GM23338 (cell line): ENCODE results near the gene ZNF226. TPM values are rescaled to one million over a fixed set of nuclear protein-coding genes. Genes with fewer than 3 reads are reported as not detected.

Experiments
- ATAC-seq: fragments of 200-7000 bp; cut with Tn5 transposase; 3 replicates; pipeline ENCODE4 v1.9.1; 2020
- DNase-seq: peaks from one replicate; pipeline ENCODE4 v3.0.0-alpha.2; 2015; ENCODE audit warnings: low spot score
- H2AFZ ChIP-seq: fragments of 200-600 bp; sonication (generic); 2 replicates; pipeline ENCODE4 v1.8.0; 2016; ENCODE audit warnings: antibody characterized with exemption, mild to moderate bottlenecking, moderate library complexity
- H3F3A ChIP-seq: fragments of 200-600 bp; sonication (generic); replicated peaks from 2 replicates; pipeline ENCODE4 v1.8.0; 2017; ENCODE audit warnings: antibody characterized with exemption, mixed run types, low read depth
- H3K27ac ChIP-seq: fragments of 200-600 bp; sonication (generic); 2 replicates; pipeline ENCODE4 v1.6.1; 2016; ENCODE audit warnings: low read depth
- H3K27me3 ChIP-seq: fragments of 200-600 bp; sonication (generic); 2 replicates; pipeline ENCODE4 v1.8.0; 2016; ENCODE audit warnings: mild to moderate bottlenecking, mixed run types, moderate library complexity; ENCODE audit not compliant: insufficient read depth
- H3K36me3 ChIP-seq: fragments of 200-600 bp; sonication (generic); 2 replicates; pipeline ENCODE4 v1.8.0; 2016; ENCODE audit warnings: mild to moderate bottlenecking; ENCODE audit not compliant: insufficient read depth
- H3K4me1 ChIP-seq: fragments of 200-600 bp; sonication (generic); 2 replicates; pipeline ENCODE4 v1.8.0; 2016; ENCODE audit warnings: mild to moderate bottlenecking, moderate library complexity; ENCODE audit not compliant: insufficient read depth
- H3K4me2 ChIP-seq: fragments of 200-600 bp; sonication (generic); 2 replicates; pipeline ENCODE4 v1.7.1; 2017; ENCODE audit warnings: mixed run types
- H3K4me3 ChIP-seq: fragments of 200-600 bp; sonication (generic); 2 replicates; pipeline ENCODE4 v1.6.1; 2016; ENCODE audit warnings: mixed run types
- H3K79me2 ChIP-seq: fragments of 200-600 bp; sonication (generic); replicated peaks from 2 replicates; pipeline ENCODE4 v1.8.0; 2017; ENCODE audit warnings: mild to moderate bottlenecking; ENCODE audit not compliant: insufficient read depth
- H3K9me2 ChIP-seq: fragments of 200-600 bp; sonication (generic); 2 replicates; pipeline ENCODE4 v1.8.0; 2017; ENCODE audit not compliant: insufficient read depth
- H4K20me1 ChIP-seq: fragments of 200-600 bp; sonication (generic); replicated peaks from 2 replicates; pipeline ENCODE4 v1.8.0; 2017; ENCODE audit warnings: mild to moderate bottlenecking; ENCODE audit not compliant: insufficient read depth
- H3K27ac Mint-ChIP-seq: 2 replicates; pipeline ENCODE4 v1.8.0; 2020; ENCODE audit warnings: inconsistent platforms, mild to moderate bottlenecking, moderate library complexity, mixed read lengths
- H3K27me3 Mint-ChIP-seq: 3 replicates; pipeline ENCODE4 v1.8.0; 2022; ENCODE audit warnings: low read depth, mild to moderate bottlenecking, moderate library complexity, mixed read lengths, inconsistent platforms; ENCODE audit not compliant: insufficient read depth, poor library complexity
- H3K36me3 Mint-ChIP-seq: 3 replicates; pipeline ENCODE4 v1.8.0; 2021; ENCODE audit warnings: low read depth, mild to moderate bottlenecking, inconsistent platforms, moderate library complexity, mixed read lengths
- H3K4me1 Mint-ChIP-seq: 3 replicates; pipeline ENCODE4 v1.8.0; 2020; ENCODE audit warnings: mild to moderate bottlenecking, inconsistent platforms, mixed read lengths
- H3K4me3 Mint-ChIP-seq: 3 replicates; pipeline ENCODE4 v1.8.0; 2021; ENCODE audit warnings: moderate library complexity, mild to moderate bottlenecking, inconsistent platforms, mixed read lengths
- H3K9me3 Mint-ChIP-seq: 3 replicates; pipeline ENCODE4 v1.8.0; 2020; ENCODE audit warnings: moderate library complexity, mild to moderate bottlenecking, inconsistent platforms, mixed read lengths
- CREB1 ChIP-seq: fragments of 250-450 bp; sonication (Bioruptor Pico); IDR thresholded peaks from 2 replicates; pipeline ENCODE4 v1.5.0; 2020; ENCODE audit warnings: low read depth, mild to moderate bottlenecking, moderate library complexity
- CTCF ChIP-seq, 2 experiments: fragments of 200-600 bp in 1 of 2; sonication (generic) in 1 of 2; conservative IDR thresholded peaks; 2 replicates each; pipeline versions ENCODE4 v1.5.1 to v1.6.1; 2016 to 2017; ENCODE audit warnings: antibody characterized with exemption in 2 of 2, low read depth in 2 of 2, mild to moderate bottlenecking in 2 of 2, moderate library complexity in 1 of 2
- EZH2 ChIP-seq: fragments of 200-600 bp; sonication (generic); IDR thresholded peaks from one replicate; pipeline ENCODE4 v1.8.0; 2017; ENCODE audit warnings: antibody characterized with exemption, mild to moderate bottlenecking, low read depth; ENCODE audit not compliant: unreplicated experiment
- EZH2phosphoT487 ChIP-seq: fragments of 200-600 bp; sonication (generic); IDR thresholded peaks from one replicate; pipeline ENCODE4 v1.8.1; 2018; ENCODE audit warnings: antibody characterized with exemption; ENCODE audit not compliant: unreplicated experiment
- JUNB ChIP-seq: IDR thresholded peaks from one replicate; pipeline ENCODE4 v1.6.1; 2016; ENCODE audit warnings: antibody characterized with exemption; ENCODE audit not compliant: unreplicated experiment
- NANOG ChIP-seq: IDR thresholded peaks from 2 replicates; pipeline ENCODE4 v1.6.1; 2016; ENCODE audit warnings: antibody characterized with exemption, borderline replicate concordance
- POLR2AphosphoS5 ChIP-seq: IDR thresholded peaks from 2 replicates; pipeline ENCODE4 v1.6.1; 2016; ENCODE audit warnings: antibody characterized with exemption, low read depth
- STAT1 ChIP-seq: IDR thresholded peaks from one replicate; pipeline ENCODE4 v1.6.1; 2016; ENCODE audit warnings: antibody characterized with exemption; ENCODE audit not compliant: unreplicated experiment
- ZNF114 ChIP-seq: fragments of 250-450 bp; sonication (Bioruptor Pico); IDR thresholded peaks from 2 replicates; pipeline ENCODE4 v1.5.0; 2020; ENCODE audit warnings: mild to moderate bottlenecking, moderate library complexity
- ZNF331 ChIP-seq: fragments of 250-450 bp; sonication (Bioruptor Pico); IDR thresholded peaks from 2 replicates; pipeline ENCODE4 v1.5.0; 2020; ENCODE audit warnings: low read depth, mild to moderate bottlenecking, moderate library complexity
- polyA plus RNA-seq: library from polyadenylated mRNA; unstranded; fragments of >200 nt; fragmentation: Nextera tagmentation; extraction: Ambion mirVana; gene quantifications from 2 replicates; pipeline ENCODE4 v1.2.1, GENCODE V29; 2016
- total RNA-seq: library from RNA; depleted of rRNA; stranded (reverse); fragments of >200 nt; shearing (Covaris generic); gene quantifications from 2 replicates; pipeline ENCODE4 v1.2.3, GENCODE V29; 2014
- TF ChIP-seq, protein P1 (sequence below): IDR thresholded peaks from 2 replicates; pipeline ENCODE4 v1.6.1; 2016; ENCODE audit warnings: antibody characterized with exemption
- TF ChIP-seq, protein P2 (sequence below): IDR thresholded peaks from one replicate; pipeline ENCODE4 v1.6.1; 2018; ENCODE audit warnings: antibody characterized with exemption; ENCODE audit not compliant: unreplicated experiment
- TF ChIP-seq, protein P3 (sequence below): fragments of 250-450 bp; sonication (Bioruptor Pico); IDR thresholded peaks from 2 replicates; pipeline ENCODE4 v1.5.0; 2020; ENCODE audit warnings: mild to moderate bottlenecking, moderate library complexity

Gene ZNF226
- total and polyA plus RNA-seq, 2 experiments from 2014 or later = 10.5 to 11.7 TPM

DNA sequence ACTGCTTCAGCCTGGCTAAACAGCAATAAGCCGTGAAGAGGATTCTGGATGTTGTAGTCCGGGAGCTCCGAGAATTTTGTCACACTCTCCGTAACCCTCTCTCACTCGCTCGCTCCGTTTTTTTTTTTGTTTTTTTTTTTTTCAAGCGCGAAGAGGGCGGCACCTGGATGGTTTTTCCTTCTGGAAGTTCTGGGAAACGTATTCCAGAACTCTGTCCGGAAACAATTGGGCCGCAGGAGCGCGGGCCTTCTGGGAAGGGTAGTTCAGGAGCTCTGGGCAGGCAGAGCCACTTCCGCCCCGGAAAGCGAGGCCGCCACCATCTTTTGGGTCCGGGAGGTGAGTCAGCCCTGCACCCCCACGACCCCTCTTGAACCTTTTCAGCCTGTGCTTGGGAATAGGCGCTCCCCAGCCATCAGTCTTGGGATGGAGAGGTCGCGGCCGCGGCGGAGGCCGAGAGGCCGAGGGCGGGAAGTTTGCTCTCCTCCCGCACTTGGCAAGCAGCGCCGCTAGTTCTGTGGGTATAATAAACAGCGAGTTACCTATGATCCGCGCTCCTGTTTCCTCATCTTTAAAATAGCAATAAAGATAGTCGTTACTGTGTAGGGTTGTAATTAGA, 47.5 kb downstream of the ZNF226 start, which contains the start of gene ZNF227:
TSS of gene ZNF227 (plus strand) at position 283 of the 616 bp plus-strand sequence. CDS start 5,261 bp downstream, outside the sequence.
- Mint-ChIP-seq H3K36me3 (peaks cover 24% of the 10 kb centered on the region), H3K4me1 (peaks cover 8% of the 10 kb centered on the region), H3K9me3 (no peaks in the 10 kb centered on the region), H3K27me3 (no peaks in the 10 kb centered on the region), H3K27ac (peak within 1 kb of the TSS; percentile 95), H3K4me3 (peak within 1 kb of the TSS; percentile 94)
- Histone ChIP-seq H3K4me2 (peak within 1 kb of the TSS; percentile 79), H4K20me1 (no peaks in the 10 kb centered on the region; the same call in 1 of the 2 replicates), H3K9me2 (no peaks in the 10 kb centered on the region), H3K4me3 (peak within 1 kb of the TSS; percentile 70), H3K79me2 (peaks cover 29% of the 10 kb centered on the region), H3K27ac (no peak within 1 kb of the TSS), H3F3A (no peaks in the 10 kb centered on the region), H3K4me1 (peaks cover 10% of the 10 kb centered on the region), H2AFZ (peak within 1 kb of the TSS; percentile 74), H3K27me3 (no peaks in the 10 kb centered on the region), H3K36me3 (peaks cover under 1% of the 10 kb centered on the region; the same call in 1 of the 2 replicates)
- ATAC-seq (peak; percentile 98), DNase-seq (peak; percentile 98)
- TF ChIP-seq STAT1 = no peak
- no peak for TF ChIP-seq EZH2phosphoT487
- TF ChIP-seq NANOG = no peak
- TF ChIP-seq, protein P1, sequence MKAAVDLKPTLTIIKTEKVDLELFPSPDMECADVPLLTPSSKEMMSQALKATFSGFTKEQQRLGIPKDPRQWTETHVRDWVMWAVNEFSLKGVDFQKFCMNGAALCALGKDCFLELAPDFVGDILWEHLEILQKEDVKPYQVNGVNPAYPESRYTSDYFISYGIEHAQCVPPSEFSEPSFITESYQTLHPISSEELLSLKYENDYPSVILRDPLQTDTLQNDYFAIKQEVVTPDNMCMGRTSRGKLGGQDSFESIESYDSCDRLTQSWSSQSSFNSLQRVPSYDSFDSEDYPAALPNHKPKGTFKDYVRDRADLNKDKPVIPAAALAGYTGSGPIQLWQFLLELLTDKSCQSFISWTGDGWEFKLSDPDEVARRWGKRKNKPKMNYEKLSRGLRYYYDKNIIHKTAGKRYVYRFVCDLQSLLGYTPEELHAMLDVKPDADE = peak; percentile 97
- TF ChIP-seq POLR2AphosphoS5 = peak; percentile 78
- no peak for TF ChIP-seq EZH2
- TF ChIP-seq, protein P2, sequence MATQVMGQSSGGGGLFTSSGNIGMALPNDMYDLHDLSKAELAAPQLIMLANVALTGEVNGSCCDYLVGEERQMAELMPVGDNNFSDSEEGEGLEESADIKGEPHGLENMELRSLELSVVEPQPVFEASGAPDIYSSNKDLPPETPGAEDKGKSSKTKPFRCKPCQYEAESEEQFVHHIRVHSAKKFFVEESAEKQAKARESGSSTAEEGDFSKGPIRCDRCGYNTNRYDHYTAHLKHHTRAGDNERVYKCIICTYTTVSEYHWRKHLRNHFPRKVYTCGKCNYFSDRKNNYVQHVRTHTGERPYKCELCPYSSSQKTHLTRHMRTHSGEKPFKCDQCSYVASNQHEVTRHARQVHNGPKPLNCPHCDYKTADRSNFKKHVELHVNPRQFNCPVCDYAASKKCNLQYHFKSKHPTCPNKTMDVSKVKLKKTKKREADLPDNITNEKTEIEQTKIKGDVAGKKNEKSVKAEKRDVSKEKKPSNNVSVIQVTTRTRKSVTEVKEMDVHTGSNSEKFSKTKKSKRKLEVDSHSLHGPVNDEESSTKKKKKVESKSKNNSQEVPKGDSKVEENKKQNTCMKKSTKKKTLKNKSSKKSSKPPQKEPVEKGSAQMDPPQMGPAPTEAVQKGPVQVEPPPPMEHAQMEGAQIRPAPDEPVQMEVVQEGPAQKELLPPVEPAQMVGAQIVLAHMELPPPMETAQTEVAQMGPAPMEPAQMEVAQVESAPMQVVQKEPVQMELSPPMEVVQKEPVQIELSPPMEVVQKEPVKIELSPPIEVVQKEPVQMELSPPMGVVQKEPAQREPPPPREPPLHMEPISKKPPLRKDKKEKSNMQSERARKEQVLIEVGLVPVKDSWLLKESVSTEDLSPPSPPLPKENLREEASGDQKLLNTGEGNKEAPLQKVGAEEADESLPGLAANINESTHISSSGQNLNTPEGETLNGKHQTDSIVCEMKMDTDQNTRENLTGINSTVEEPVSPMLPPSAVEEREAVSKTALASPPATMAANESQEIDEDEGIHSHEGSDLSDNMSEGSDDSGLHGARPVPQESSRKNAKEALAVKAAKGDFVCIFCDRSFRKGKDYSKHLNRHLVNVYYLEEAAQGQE = no peak
- TF ChIP-seq CTCF (conservative IDR thresholded peaks at IDR 0.05; ENCODE audit: low read depth in 2 of 2) = no peak
- no peak for TF ChIP-seq JUNB
- no peak for TF ChIP-seq ZNF114 (CRISPR knock-in tag)
- TF ChIP-seq CREB1 (CRISPR knock-in tag) = 0 out of 2 replicates have a peak, but pooled peaks have one; percentile 4
- no peak for TF ChIP-seq ZNF331 (CRISPR knock-in tag)
- TF ChIP-seq, protein P3, sequence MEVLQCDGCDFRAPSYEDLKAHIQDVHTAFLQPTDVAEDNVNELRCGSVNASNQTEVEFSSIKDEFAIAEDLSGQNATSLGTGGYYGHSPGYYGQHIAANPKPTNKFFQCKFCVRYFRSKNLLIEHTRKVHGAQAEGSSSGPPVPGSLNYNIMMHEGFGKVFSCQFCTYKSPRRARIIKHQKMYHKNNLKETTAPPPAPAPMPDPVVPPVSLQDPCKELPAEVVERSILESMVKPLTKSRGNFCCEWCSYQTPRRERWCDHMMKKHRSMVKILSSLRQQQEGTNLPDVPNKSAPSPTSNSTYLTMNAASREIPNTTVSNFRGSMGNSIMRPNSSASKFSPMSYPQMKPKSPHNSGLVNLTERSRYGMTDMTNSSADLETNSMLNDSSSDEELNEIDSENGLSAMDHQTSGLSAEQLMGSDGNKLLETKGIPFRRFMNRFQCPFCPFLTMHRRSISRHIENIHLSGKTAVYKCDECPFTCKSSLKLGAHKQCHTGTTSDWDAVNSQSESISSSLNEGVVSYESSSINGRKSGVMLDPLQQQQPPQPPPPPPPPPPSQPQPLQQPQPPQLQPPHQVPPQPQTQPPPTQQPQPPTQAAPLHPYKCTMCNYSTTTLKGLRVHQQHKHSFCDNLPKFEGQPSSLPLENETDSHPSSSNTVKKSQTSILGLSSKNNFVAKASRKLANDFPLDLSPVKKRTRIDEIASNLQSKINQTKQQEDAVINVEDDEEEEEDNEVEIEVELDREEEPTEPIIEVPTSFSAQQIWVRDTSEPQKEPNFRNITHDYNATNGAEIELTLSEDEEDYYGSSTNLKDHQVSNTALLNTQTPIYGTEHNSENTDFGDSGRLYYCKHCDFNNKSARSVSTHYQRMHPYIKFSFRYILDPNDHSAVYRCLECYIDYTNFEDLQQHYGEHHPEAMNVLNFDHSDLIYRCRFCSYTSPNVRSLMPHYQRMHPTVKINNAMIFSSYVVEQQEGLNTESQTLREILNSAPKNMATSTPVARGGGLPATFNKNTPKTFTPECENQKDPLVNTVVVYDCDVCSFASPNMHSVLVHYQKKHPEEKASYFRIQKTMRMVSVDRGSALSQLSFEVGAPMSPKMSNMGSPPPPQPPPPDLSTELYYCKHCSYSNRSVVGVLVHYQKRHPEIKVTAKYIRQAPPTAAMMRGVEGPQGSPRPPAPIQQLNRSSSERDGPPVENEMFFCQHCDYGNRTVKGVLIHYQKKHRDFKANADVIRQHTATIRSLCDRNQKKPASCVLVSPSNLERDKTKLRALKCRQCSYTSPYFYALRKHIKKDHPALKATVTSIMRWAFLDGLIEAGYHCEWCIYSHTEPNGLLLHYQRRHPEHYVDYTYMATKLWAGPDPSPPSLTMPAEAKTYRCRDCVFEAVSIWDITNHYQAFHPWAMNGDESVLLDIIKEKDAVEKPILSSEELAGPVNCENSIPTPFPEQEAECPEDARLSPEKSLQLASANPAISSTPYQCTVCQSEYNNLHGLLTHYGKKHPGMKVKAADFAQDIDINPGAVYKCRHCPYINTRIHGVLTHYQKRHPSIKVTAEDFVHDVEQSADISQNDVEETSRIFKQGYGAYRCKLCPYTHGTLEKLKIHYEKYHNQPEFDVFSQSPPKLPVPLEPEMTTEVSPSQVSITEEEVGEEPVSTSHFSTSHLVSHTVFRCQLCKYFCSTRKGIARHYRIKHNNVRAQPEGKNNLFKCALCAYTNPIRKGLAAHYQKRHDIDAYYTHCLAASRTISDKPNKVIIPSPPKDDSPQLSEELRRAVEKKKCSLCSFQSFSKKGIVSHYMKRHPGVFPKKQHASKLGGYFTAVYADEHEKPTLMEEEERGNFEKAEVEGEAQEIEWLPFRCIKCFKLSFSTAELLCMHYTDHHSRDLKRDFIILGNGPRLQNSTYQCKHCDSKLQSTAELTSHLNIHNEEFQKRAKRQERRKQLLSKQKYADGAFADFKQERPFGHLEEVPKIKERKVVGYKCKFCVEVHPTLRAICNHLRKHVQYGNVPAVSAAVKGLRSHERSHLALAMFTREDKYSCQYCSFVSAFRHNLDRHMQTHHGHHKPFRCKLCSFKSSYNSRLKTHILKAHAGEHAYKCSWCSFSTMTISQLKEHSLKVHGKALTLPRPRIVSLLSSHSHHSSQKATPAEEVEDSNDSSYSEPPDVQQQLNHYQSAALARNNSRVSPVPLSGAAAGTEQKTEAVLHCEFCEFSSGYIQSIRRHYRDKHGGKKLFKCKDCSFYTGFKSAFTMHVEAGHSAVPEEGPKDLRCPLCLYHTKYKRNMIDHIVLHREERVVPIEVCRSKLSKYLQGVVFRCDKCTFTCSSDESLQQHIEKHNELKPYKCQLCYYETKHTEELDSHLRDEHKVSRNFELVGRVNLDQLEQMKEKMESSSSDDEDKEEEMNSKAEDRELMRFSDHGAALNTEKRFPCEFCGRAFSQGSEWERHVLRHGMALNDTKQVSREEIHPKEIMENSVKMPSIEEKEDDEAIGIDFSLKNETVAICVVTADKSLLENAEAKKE (CRISPR knock-in tag) = no peak
